Mucosa of stomach (tissue), 1 donor: ENCODE results near the gene ASIC3.

ENCODE experiments used
- H3K27me3 ChIP-seq: one replicate; pipeline ENCODE4 v1.7.0; 2013; ENCODE audit warnings: mild to moderate bottlenecking, low read length; ENCODE audit not compliant: control insufficient read depth, insufficient read depth
- H3K36me3 ChIP-seq: one replicate; pipeline ENCODE4 v1.7.0; 2013; ENCODE audit warnings: low read length; ENCODE audit not compliant: control insufficient read depth, insufficient read depth
- H3K4me1 ChIP-seq: one replicate; pipeline ENCODE4 v1.7.0; 2013; ENCODE audit warnings: mild to moderate bottlenecking, low read length; ENCODE audit not compliant: control insufficient read depth, insufficient read depth
- H3K4me3 ChIP-seq: one replicate; pipeline ENCODE4 v1.7.0; 2013; ENCODE audit warnings: low read length
- H3K9ac ChIP-seq: one replicate; pipeline ENCODE4 v1.7.0; 2013; ENCODE audit warnings: mild to moderate bottlenecking, low read length, moderate library complexity
- H3K9me3 ChIP-seq: one replicate; pipeline ENCODE4 v1.7.0; 2013; ENCODE audit warnings: mild to moderate bottlenecking, low read length, moderate library complexity; ENCODE audit not compliant: control insufficient read depth
- donor health status: Pancreatic carcinoma.

ASIC3 gene

GRCh38 chr7:151047976-151048815 lies at the start of gene ASIC3:
Gene ASIC3, plus strand, starts transcription at chr7:151048531. Its CDS starts 355 bp downstream, at chr7:151048886.
- H3K4me3 ChIP-seq: no peak within 1 kb of the TSS
- no peaks in the 10 kb centered on the region for H3K36me3 ChIP-seq
- no peaks in the 10 kb centered on the region for H3K9me3 ChIP-seq
- no peaks in the 10 kb centered on the region for H3K4me1 ChIP-seq
- H3K9ac ChIP-seq: no peak within 1 kb of the TSS
- H3K27me3 ChIP-seq: peaks cover 13% of the 10 kb centered on the region

DNA sequence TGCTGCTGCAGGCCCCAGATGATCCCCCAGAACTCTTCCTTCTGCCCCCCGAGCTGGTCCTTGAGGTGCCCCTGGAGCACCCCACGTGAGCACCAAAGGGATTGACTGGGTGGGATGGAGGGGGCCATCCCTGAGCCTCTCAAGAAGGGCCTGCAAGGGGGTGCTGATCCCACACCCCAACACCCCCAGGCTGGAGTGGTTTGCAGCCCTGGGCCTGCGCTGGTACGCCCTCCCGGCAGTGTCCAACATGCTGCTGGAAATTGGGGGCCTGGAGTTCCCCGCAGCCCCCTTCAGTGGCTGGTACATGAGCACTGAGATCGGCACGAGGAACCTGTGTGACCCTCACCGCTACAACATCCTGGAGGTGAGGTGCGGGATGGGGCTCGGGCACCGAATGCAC lies 49.3 kb upstream of the ASIC3 start:
- Histone ChIP-seq H3K9me3 (no peaks in the 10 kb centered on the region), H3K36me3 (no peaks in the 10 kb centered on the region), H3K4me3 (no peak overlapping the region), H3K9ac (no peak overlapping the region), H3K4me1 (no peaks in the 10 kb centered on the region), H3K27me3 (peaks cover 3% of the 10 kb centered on the region)

GRCh38 chr7:150999497-151000230 lies 48.7 kb upstream of the ASIC3 start:
- no peak overlapping the region for H3K4me3 ChIP-seq
- H3K9me3 ChIP-seq: no peaks in the 10 kb centered on the region
- no peaks in the 10 kb centered on the region for H3K4me1 ChIP-seq
- no peaks in the 10 kb centered on the region for H3K36me3 ChIP-seq
- peaks cover 3% of the 10 kb centered on the region for H3K27me3 ChIP-seq
- no peak overlapping the region for H3K9ac ChIP-seq

GRCh38 chr7:151000897-151001495 lies 47.3 kb upstream of the ASIC3 start:
- Histone ChIP-seq H3K36me3 (no peaks in the 10 kb centered on the region), H3K4me1 (no peaks in the 10 kb centered on the region), H3K27me3 (peaks cover 3% of the 10 kb centered on the region), H3K4me3 (no peak overlapping the region), H3K9me3 (no peaks in the 10 kb centered on the region), H3K9ac (no peak overlapping the region)

DNA sequence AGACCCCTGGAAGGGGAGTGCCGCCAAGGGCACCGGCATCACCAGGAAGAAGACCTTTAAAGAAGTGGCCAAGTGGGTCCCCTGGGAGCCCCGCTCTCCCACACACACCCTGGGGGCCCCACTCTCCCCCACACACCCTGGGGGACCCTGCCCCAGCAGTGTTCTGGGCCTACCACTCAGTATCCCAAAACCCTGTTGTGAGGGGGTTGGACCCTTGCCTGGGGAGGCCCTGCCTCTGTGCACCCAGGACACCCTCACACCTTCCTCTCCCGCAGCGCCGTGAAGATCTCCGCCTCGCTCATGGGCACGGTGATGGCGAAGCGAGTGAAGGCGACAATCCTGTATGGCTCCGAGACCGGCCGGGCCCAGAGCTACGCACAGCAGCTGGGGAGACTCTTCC lies 46.8 kb upstream of the ASIC3 start:
- Histone ChIP-seq H3K27me3 (peaks cover 3% of the 10 kb centered on the region), H3K36me3 (no peaks in the 10 kb centered on the region), H3K9ac (no peak overlapping the region), H3K9me3 (no peaks in the 10 kb centered on the region), H3K4me1 (no peaks in the 10 kb centered on the region), H3K4me3 (no peak overlapping the region)

GRCh38 chr7:151003572-151003971 lies 44.8 kb upstream of the ASIC3 start:
- Histone ChIP-seq H3K36me3 (no peaks in the 10 kb centered on the region), H3K4me3 (no peak overlapping the region), H3K27me3 (no peaks in the 10 kb centered on the region), H3K9me3 (no peaks in the 10 kb centered on the region), H3K4me1 (no peaks in the 10 kb centered on the region), H3K9ac (no peak overlapping the region)

GRCh38 chr7:151005566-151005965 lies 42.8 kb upstream of the ASIC3 start:
- H3K27me3 ChIP-seq: peaks cover 9% of the 10 kb centered on the region
- no peak overlapping the region for H3K9ac ChIP-seq
- no peak overlapping the region for H3K4me3 ChIP-seq
- H3K36me3 ChIP-seq: no peaks in the 10 kb centered on the region
- no peaks in the 10 kb centered on the region for H3K9me3 ChIP-seq
- H3K4me1 ChIP-seq: peaks cover 2% of the 10 kb centered on the region

GRCh38 chr7:151006590-151007300 lies 41.6 kb upstream of the ASIC3 start:
- no peak overlapping the region for H3K4me3 ChIP-seq
- H3K9me3 ChIP-seq: no peaks in the 10 kb centered on the region
- H3K27me3 ChIP-seq: peaks cover 11% of the 10 kb centered on the region
- H3K4me1 ChIP-seq: peaks cover 10% of the 10 kb centered on the region
- no peak overlapping the region for H3K9ac ChIP-seq
- H3K36me3 ChIP-seq: no peaks in the 10 kb centered on the region

DNA sequence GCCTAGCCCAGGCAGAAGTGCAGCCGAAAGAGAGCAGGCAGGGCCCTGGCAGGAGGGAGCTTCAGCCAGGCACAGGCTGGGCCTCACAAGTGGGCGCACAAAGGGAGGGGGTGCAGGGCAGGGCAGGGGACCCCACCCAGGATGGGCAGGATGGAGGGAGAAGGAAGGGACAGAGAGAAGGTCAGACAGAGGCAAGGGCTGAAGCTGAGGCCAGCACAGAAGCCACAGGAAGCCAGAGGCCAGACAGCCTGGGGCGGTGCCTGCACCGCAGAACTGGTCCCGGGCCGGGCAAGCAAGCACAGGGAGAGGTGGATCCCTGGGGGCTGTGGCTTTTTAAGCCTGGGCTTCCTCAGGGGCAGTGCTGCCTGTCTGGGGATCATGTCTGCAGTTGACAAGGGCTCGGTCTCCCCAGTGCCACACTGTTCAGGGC lies 40.8 kb upstream of the ASIC3 start:
- H3K4me3 ChIP-seq: no peak overlapping the region
- no peaks in the 10 kb centered on the region for H3K9me3 ChIP-seq
- H3K36me3 ChIP-seq: no peaks in the 10 kb centered on the region
- no peak overlapping the region for H3K9ac ChIP-seq
- H3K27me3 ChIP-seq: peaks cover 11% of the 10 kb centered on the region
- peaks cover 14% of the 10 kb centered on the region for H3K4me1 ChIP-seq

GRCh38 chr7:151008143-151008510 lies 40.2 kb upstream of the ASIC3 start:
- Histone ChIP-seq H3K4me1 (peaks cover 21% of the 10 kb centered on the region), H3K36me3 (no peaks in the 10 kb centered on the region), H3K9ac (no peak overlapping the region), H3K4me3 (no peak overlapping the region), H3K9me3 (no peaks in the 10 kb centered on the region), H3K27me3 (peaks cover 11% of the 10 kb centered on the region)

DNA sequence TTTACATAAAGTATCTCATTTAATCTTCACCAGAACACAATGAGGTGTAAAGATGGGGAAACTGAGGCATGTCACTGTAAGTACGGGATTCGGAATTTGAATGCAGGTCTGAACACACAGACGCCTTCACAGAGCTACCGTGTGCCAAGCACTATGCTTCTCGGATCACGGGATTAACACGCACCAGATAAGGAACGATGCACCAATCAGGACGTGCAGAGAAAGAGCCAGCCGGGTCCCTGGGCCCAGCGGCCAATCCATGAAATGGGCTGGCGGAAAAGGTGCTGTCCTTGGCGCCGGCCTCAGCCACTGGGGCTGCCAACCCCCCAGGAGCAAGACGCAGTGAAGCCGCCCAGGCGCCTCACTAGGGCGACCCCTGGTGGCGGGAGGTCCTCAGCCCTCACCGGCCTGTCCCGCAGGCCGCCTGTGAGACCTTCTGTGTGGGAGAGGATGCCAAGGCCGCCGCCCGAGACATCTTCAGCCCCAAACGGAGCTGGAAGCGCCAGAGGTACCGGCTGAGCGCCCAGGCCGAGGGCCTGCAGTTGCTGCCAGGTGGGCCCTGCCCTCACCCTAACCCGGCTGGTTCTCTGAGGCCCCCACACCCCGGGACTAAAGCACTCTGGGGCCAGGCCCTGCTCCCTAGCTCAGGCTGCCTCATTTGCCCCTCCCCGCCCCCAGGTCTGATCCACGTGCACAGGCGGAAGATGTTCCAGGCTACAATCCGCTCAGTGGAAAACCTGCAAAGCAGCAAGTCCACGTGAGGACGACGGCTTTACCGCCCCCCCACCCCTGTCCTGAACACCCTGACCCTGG lies 39.6 kb upstream of the ASIC3 start:
- Histone ChIP-seq H3K4me1 (peaks cover 22% of the 10 kb centered on the region), H3K36me3 (no peaks in the 10 kb centered on the region), H3K4me3 (no peak overlapping the region), H3K27me3 (peaks cover 11% of the 10 kb centered on the region), H3K9me3 (no peaks in the 10 kb centered on the region), H3K9ac (no peak overlapping the region)
